ENCODE results near the gene CRTC2. TPM values are rescaled to one million over a fixed set of nuclear protein-coding genes. Genes with fewer than 3 reads are reported as not detected.

The CRTC2 gene
- total and polyA plus RNA-seq, 9 of the 15 experiments (the other 6 are each of a cell fraction or from before 2014, with no cell fraction given): 2.7 to 26.4 (median 10.2) TPM

GRCh38 chr1:153990468-153991150 lies 32.2 kb upstream of the CRTC2 start, which contains the start of gene RPS27 (continued):
- TF ChIP-seq NR0B1 (IDR thresholded peaks at IDR 0.05; ENCODE audit: partially characterized antibody) (no peak), SMAD2 (IDR thresholded peaks at IDR 0.05; ENCODE audit: low read depth, low read length) (no peak), BRF2 (IDR thresholded peaks at IDR 0.05; ENCODE audit: borderline replicate concordance, insufficient read depth, insufficient read length) (no peak), SMC3 (conservative IDR thresholded peaks at IDR 0.05; ENCODE audit: insufficient read depth, low read depth, low read length) (no peak), NR1H2 (CRISPR knock-in tag; IDR thresholded peaks at IDR 0.05) (no peak; the same call in 1 of the 2 replicates), THRA (IDR thresholded peaks at IDR 0.05) (no peak), BRF1 (IDR thresholded peaks at IDR 0.05; ENCODE audit: borderline replicate concordance, extremely low read depth, insufficient read length) (no peak), ZNF395 (CRISPR knock-in tag; IDR thresholded peaks at IDR 0.05) (peak; percentile 72; the same call in 1 of the 2 replicates), AFF1 (IDR thresholded peaks at IDR 0.05; ENCODE audit: low read depth in 1 of 2, partially characterized antibody in 2 of 2) (peak; percentile 65 to 90), ELF2 (CRISPR knock-in tag; IDR thresholded peaks at IDR 0.05) (peak; percentile 92), EZH2 (IDR thresholded peaks at IDR 0.05; ENCODE audit: borderline replicate concordance, low read depth, low read length) (no peak), PRMT5 (CRISPR knock-in tag; IDR thresholded peaks at IDR 0.05) (no peak), NFYB (IDR thresholded peaks at IDR 0.05; ENCODE audit: extremely low read depth, insufficient read length) (no peak), GABPB1 (CRISPR knock-in tag; IDR thresholded peaks at IDR 0.05) (peak; percentile 97), NELFE (IDR thresholded peaks at IDR 0.05; ENCODE audit: insufficient read depth, insufficient read length) (peak; percentile 97), E2F5 (CRISPR knock-in tag; IDR thresholded peaks at IDR 0.05) (no peak; the same call in 1 of the 2 replicates)

Data from K562 (cell line).